Adrenal gland (tissue), 5 donors: ENCODE data around the gene TMCC1.

Experiments
- CTCF ChIP-seq, 6 experiments: fragments of 450-650 bp in 4 of 6; fragments of 200-600 bp in 2 of 6; sonication (generic) in 1 of 6; IDR thresholded peaks; 1 replicate in 5 of 6; 2 replicates in 1 of 6; pipeline versions ENCODE4 v1.5.1 to v1.8.0; 2016 to 2021; ENCODE audit warnings: antibody characterized with exemption in 6 of 6, mild to moderate bottlenecking in 2 of 6, moderate library complexity in 1 of 6
- POLR2A ChIP-seq, 2 donors: fragments of 450-650 bp; IDR thresholded peaks; one replicate each; pipeline ENCODE4 v1.6.1; 2017; ENCODE audit warnings: antibody characterized with exemption in 2 of 2, mild to moderate bottlenecking in 2 of 2, moderate library complexity in 1 of 2
- donor health status: DM: no; HTN: no; CAD: no.

- TF ChIP-seq CTCF (IDR thresholded peaks at IDR 0.05) (no peak), POLR2A (IDR thresholded peaks at IDR 0.05) (no peak)
Observed at GRCh38 chr3:129764090-129764489, 129.4 kb downstream of the TMCC1 start.
